LNCAP (cell line): Measurements from ENCODE around the gene ZC2HC1C.

Experiments used
- TF ChIP-seq, protein P1 (sequence below): fragments of 450-650 bp; IDR thresholded peaks from 2 replicates; pipeline ENCODE4 v1.5.1; 2017; ENCODE audit warnings: mild to moderate bottlenecking

Gene ZC2HC1C

DNA sequence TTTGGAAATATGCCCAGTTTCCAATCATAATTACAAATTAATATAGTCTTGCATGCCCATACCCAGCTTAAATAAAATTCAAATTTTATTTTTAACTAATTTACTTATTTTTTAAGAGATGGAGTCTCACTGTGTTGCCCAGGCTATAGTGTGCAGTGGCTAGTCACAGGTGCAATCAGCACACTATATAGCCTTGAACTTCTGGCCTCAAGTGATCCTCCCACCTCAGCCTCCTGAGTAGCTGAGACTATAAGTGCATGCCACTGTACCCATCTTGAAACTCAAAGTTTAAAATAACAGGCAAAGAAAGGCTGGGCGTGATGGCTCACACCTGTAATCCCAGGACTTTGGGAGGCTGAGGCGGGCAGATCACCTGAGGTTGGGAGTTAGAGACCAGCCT, 28.5 kb upstream of the ZC2HC1C start:
- TF ChIP-seq, protein P1, sequence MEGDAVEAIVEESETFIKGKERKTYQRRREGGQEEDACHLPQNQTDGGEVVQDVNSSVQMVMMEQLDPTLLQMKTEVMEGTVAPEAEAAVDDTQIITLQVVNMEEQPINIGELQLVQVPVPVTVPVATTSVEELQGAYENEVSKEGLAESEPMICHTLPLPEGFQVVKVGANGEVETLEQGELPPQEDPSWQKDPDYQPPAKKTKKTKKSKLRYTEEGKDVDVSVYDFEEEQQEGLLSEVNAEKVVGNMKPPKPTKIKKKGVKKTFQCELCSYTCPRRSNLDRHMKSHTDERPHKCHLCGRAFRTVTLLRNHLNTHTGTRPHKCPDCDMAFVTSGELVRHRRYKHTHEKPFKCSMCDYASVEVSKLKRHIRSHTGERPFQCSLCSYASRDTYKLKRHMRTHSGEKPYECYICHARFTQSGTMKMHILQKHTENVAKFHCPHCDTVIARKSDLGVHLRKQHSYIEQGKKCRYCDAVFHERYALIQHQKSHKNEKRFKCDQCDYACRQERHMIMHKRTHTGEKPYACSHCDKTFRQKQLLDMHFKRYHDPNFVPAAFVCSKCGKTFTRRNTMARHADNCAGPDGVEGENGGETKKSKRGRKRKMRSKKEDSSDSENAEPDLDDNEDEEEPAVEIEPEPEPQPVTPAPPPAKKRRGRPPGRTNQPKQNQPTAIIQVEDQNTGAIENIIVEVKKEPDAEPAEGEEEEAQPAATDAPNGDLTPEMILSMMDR: no peak

DNA sequence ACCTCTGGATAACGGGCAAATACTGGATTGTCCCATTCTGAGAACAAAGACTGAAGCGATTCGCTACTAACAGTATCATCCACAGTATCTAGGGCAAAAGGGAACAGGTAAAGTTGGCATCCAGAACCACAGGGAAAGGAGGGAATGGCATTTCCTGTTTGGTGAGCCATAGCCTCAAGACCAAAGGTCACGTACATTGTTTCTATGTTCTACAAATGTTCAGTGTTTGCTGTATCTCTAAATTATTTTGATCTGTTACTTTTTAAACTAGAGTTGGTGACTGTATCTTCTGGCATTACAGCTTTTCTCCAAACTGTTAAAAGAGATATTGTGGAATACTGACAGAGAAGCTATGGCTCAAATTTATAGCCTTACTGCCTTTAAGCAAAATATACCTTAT, 27.8 kb upstream of the ZC2HC1C start:
- TF ChIP-seq, protein P1: no peak

DNA sequence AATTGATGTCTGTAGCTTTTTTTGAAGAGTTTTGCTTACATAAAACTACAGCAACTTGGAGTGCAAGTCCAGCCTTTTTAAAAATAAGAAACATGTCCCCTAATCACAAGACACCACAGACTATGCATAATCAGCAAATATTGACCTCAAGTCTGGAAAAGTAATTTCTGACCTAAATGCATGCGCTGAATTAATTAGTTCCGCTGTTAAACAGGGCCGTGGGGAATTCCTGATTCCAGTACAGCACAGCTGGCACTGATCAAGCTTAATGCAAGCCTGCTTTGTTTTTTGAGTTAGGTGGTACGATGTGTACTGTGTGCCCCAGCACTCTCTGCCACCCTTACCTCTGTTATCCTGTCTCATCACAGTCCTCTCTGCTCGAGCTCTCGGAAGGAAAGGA, 27.4 kb upstream of the ZC2HC1C start:
- TF ChIP-seq, protein P1: no peak

DNA sequence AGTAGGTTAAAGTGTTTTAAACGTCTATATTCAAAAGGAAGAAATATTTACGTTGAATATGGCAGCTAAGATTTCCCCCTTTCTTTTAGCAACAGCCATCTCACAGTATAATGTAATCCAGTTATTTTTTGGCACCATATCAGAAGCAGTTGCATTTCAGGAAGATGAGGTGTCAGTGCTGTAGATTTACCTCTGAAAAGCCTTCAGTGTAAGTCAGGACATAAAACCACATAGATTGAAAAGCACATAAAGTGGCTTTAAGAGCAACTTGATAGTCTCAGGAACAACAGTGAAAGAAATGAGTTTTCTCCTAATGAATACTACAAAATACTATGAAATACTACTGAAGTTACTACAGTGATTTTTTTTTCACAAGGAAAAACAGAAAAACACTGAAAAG, 25.1 kb upstream of the ZC2HC1C start:
- TF ChIP-seq, protein P1: no peak

DNA sequence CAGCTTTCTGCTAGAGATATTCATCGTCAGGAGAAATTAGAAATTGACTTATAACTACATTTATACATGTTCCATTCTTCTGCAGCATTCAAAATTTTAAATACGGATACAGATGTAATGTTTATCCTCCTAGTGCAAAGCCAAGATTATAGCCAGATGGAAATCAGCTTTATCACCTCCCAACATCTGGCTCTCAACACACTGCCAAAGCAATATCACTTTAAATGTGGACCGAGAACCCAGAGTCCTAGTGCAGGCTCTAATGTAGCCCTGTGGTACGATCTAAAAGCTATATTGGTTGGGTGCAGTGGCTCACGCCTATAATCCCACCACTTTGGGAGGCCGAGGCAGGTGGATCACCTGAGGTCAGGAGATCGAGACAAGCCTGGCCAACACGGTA, 24.7 kb upstream of the ZC2HC1C start:
- TF ChIP-seq, protein P1: no peak

DNA sequence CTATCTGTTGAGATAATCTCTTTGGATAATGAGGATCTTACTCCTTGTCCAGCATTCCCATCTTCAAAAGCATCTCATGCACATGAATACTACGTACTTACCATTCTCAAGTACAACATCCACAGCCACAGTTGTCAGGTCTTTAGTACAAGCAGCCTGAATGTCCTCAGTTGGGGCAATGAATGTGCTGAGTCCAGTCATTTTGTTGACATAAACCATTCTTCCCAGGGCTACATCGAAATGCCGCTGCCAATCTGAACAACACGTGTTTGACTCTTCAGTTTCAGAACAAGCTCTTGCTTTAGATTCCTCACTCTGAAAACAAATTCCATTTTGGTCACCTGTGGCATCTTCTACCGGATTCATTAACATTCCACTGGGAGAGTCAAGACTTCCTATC, 23.2 kb upstream of the ZC2HC1C start:
- TF ChIP-seq, protein P1: no peak

DNA sequence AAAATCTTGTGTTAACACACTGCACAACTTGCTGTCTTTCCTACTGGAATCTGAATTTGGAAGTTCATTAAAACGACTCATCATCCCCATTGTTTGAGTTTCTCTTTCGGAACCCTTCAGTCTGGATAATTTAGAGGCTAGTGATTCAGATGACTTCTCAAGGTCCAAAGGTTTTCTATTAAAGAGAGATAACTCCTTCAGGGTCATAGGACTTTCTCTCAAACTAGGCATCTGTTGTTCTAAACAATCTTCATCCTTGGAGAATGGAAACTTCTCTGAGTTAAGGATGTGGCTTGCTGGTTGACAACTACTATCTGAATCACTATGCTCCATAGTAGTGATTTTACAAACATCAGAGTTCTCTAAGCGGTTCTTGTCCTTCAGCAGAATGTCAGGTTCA, 22.5 kb upstream of the ZC2HC1C start:
- TF ChIP-seq, protein P1: no peak

DNA sequence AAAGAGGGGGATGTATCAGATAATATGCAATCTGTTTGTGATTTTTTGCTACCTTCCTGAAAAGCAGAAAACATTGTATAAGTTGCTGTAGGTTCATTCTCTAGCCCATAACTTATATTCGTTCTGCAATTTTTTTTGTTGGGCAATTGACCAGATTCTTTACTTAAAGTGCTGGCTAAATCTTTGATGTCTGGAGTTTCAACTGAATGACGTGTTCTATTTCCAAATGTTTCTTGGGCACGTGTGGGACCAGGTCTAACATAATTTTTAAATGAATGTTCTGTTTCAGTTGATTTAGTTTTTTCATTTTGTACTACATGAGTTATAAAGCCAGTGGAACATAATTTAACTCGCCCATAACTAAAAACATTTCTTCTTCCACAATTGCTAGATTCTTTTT, 21.9 kb upstream of the ZC2HC1C start:
- TF ChIP-seq, protein P1: no peak
